ENCODE data around the gene GALNTL6.

- TF ChIP-seq ZNF274 (IDR thresholded peaks at IDR 0.05; ENCODE audit: low read depth, low read length) (no peak), YY1 (IDR thresholded peaks at IDR 0.05; ENCODE audit: insufficient read depth, insufficient read length) (no peak)
Measured at GRCh38 chr4:172649143-172649542, 835.9 kb downstream of the GALNTL6 start.
